HG02973 (cell line): ENCODE measurements around the gene RFFL.

Experiments used
- ATAC-seq: cut with Tn5 transposase; IDR thresholded peaks from one replicate; pipeline ENCODE4 v1.9.1; 2021; ENCODE audit warnings: moderate library complexity; ENCODE audit not compliant: unreplicated experiment

RFFL gene

GRCh38 chr17:35081638-35082037, 18.1 kb upstream of the RFFL start:
- ATAC-seq: no peak

GRCh38 chr17:35080536-35080935, 17.0 kb upstream of the RFFL start:
- ATAC-seq: no peak

- ATAC-seq: no peak
These were observed 16.3 kb upstream of the RFFL start for GRCh38 chr17:35079547-35080423.

GRCh38 chr17:35076874-35077273, 13.4 kb upstream of the RFFL start:
- no peak for ATAC-seq

GRCh38 chr17:35074711-35075707, 11.5 kb upstream of the RFFL start:
- ATAC-seq: no peak

- ATAC-seq: no peak
These were observed 10.6 kb upstream of the RFFL start for GRCh38 chr17:35073991-35074627.

- no peak for ATAC-seq
These were observed 9.8 kb upstream of the RFFL start for GRCh38 chr17:35073183-35073790.

GRCh38 chr17:35069311-35069710, 5.8 kb upstream of the RFFL start:
- ATAC-seq: no peak

GRCh38 chr17:35068249-35068648, 4.7 kb upstream of the RFFL start:
- ATAC-seq: no peak

GRCh38 chr17:35065880-35066279, 2.4 kb upstream of the RFFL start:
- ATAC-seq: no peak

- no peak for ATAC-seq
These were observed 1.2 kb upstream of the RFFL start for GRCh38 chr17:35064516-35065215.

- no peak for ATAC-seq
These were observed 1.2 kb downstream of the RFFL start for GRCh38 chr17:35062308-35062707.

GRCh38 chr17:35057332-35057915, 6.1 kb downstream of the RFFL start:
- ATAC-seq: no peak

GRCh38 chr17:35056013-35056412, 7.5 kb downstream of the RFFL start:
- ATAC-seq: no peak

- ATAC-seq: no peak
These were observed 10.3 kb downstream of the RFFL start for GRCh38 chr17:35053204-35053603.

GRCh38 chr17:35052780-35053179, 10.7 kb downstream of the RFFL start:
- ATAC-seq: no peak

GRCh38 chr17:35052241-35052610, 11.3 kb downstream of the RFFL start:
- ATAC-seq: no peak

- peak; percentile 40 for ATAC-seq
These were observed 11.8 kb downstream of the RFFL start for GRCh38 chr17:35051579-35052240.

GRCh38 chr17:35051183-35051578, 12.3 kb downstream of the RFFL start:
- peak; percentile 55 for ATAC-seq
